OCI-LY1 (cell line): ENCODE results near the gene RBMS3.

Experiments used
- CTCF ChIP-seq: fragments of 200-600 bp; sonication (generic), shearing (Covaris generic); IDR thresholded peaks from 2 replicates; pipeline ENCODE4 v1.5.1; 2017; ENCODE audit warnings: mild to moderate bottlenecking, antibody characterized with exemption, low read length, moderate library complexity, mixed read lengths
- EZH2 ChIP-seq: fragments of 200-600 bp; sonication (generic), shearing (Covaris generic); IDR thresholded peaks from 2 replicates; pipeline ENCODE4 v1.8.0; 2017; ENCODE audit warnings: borderline replicate concordance, mixed run types, mild to moderate bottlenecking, antibody characterized with exemption, low read length, moderate library complexity, mixed read lengths

GRCh38 chr3:29940759-29941323 lies 660.0 kb downstream of the RBMS3 start:
- TF ChIP-seq EZH2, result no peak
- TF ChIP-seq CTCF, result no peak
